BE2C (cell line): ENCODE measurements around the gene PDE6A.

Experiments used
- DNase-seq: peaks from one replicate; pipeline ENCODE4 v3.0.0-alpha.2; 2020
- H3K27me3 ChIP-seq: fragments of 250-450 bp; sonication (Bioruptor Pico); 2 replicates; pipeline ENCODE4 v1.5.1; 2020; ENCODE audit warnings: mild to moderate bottlenecking
- H3K36me3 ChIP-seq: fragments of 250-450 bp; sonication (Bioruptor Pico); 2 replicates; pipeline ENCODE4 v1.5.1; 2020; ENCODE audit warnings: mild to moderate bottlenecking
- H3K4me1 ChIP-seq: fragments of 250-450 bp; sonication (Bioruptor Pico); 2 replicates; pipeline ENCODE4 v1.5.1; 2020
- H3K4me3 ChIP-seq: 2 replicates; pipeline ENCODE4 v1.5.1; 2011; ENCODE audit warnings: low read depth, low read length
- H3K9me3 ChIP-seq: fragments of 250-450 bp; sonication (Bioruptor Pico); 2 replicates; pipeline ENCODE4 v1.5.1; 2020
- TF ChIP-seq, protein P1 (sequence below): IDR thresholded peaks from 2 replicates; pipeline ENCODE4 v1.5.1; 2012; ENCODE audit warnings: mild to moderate bottlenecking, low read depth, low read length

Gene PDE6A

DNA sequence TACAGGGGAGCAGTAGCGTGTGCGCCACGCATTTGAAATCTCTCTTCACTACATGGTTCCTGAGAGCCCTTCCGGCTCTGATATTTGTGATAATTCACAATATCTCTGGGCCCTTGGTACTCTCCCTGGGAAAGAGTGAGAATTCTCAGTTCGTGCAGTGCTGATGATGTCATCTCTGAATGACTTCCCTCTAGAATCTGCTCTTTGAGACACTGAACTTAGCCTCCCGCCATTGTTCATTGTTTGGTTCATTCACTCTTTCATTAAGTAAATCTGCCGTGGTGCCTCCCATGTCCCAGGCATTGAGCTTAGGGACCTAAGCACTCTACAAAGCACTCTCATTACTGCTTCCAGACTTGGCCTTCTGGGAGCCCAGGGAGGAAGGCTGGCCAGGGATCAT is 120.5 kb downstream of the PDE6A start:
- Histone ChIP-seq H3K4me1 (peaks cover 4% of the 10 kb centered on the region; the same call in 1 of the 2 replicates), H3K27me3 (no peaks in the 10 kb centered on the region), H3K4me3 (no peak overlapping the region), H3K36me3 (peaks cover 12% of the 10 kb centered on the region), H3K9me3 (no peaks in the 10 kb centered on the region)
- no peak for DNase-seq
- TF ChIP-seq, protein P1, sequence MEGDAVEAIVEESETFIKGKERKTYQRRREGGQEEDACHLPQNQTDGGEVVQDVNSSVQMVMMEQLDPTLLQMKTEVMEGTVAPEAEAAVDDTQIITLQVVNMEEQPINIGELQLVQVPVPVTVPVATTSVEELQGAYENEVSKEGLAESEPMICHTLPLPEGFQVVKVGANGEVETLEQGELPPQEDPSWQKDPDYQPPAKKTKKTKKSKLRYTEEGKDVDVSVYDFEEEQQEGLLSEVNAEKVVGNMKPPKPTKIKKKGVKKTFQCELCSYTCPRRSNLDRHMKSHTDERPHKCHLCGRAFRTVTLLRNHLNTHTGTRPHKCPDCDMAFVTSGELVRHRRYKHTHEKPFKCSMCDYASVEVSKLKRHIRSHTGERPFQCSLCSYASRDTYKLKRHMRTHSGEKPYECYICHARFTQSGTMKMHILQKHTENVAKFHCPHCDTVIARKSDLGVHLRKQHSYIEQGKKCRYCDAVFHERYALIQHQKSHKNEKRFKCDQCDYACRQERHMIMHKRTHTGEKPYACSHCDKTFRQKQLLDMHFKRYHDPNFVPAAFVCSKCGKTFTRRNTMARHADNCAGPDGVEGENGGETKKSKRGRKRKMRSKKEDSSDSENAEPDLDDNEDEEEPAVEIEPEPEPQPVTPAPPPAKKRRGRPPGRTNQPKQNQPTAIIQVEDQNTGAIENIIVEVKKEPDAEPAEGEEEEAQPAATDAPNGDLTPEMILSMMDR = no peak

DNA sequence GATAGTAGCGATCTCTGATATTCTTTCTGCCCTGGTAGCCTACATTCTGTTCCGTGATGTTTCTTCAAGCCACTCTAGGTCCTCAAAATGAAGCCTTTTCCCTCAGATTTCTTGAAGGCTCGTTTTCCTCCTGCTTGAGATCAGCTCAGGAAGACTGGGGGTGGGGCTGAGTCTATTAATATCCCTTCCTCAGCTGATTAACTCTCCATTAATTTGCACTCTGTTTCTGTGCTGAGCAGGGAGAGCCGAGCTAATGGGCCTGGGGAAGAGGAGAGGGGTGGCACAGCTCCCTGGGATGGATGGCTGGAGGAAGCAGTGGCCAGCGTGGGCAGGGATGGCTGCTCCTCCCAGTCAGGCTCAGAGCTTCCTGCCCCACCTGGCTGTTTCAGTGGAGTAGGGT is 121.2 kb downstream of the PDE6A start:
- H3K4me3 ChIP-seq = no peak overlapping the region
- no peaks in the 10 kb centered on the region for H3K9me3 ChIP-seq
- DNase-seq = no peak
- no peaks in the 10 kb centered on the region for H3K27me3 ChIP-seq
- H3K4me1 ChIP-seq = peaks cover 4% of the 10 kb centered on the region; the same call in 1 of the 2 replicates
- TF ChIP-seq, protein P1 = no peak
- H3K36me3 ChIP-seq = peaks cover 12% of the 10 kb centered on the region

DNA sequence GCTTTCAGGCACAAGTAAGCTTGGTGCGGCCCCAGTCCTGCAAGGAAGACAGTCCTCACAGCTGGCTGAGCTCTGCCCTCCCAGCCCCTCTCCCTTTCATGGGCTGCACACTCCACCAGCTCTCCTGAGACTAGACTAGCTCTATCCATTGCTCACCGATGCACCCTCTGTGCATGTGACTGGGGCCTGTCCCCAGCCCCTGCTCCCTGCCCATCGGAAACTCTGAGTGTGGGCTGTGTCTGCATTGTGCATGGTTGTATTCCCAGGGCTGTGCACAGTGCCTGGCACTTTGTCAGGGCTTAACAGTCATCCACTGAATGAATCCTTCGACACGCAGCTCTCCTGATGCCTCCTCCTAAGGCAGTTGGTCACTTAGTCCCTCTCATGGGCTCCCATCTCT is 122.3 kb downstream of the PDE6A start:
- no peak overlapping the region for H3K4me3 ChIP-seq
- peaks cover 12% of the 10 kb centered on the region for H3K36me3 ChIP-seq
- no peaks in the 10 kb centered on the region for H3K27me3 ChIP-seq
- DNase-seq = no peak
- TF ChIP-seq, protein P1 = no peak
- no peaks in the 10 kb centered on the region for H3K9me3 ChIP-seq
- peaks cover 2% of the 10 kb centered on the region; the same call in 1 of the 2 replicates for H3K4me1 ChIP-seq

DNA sequence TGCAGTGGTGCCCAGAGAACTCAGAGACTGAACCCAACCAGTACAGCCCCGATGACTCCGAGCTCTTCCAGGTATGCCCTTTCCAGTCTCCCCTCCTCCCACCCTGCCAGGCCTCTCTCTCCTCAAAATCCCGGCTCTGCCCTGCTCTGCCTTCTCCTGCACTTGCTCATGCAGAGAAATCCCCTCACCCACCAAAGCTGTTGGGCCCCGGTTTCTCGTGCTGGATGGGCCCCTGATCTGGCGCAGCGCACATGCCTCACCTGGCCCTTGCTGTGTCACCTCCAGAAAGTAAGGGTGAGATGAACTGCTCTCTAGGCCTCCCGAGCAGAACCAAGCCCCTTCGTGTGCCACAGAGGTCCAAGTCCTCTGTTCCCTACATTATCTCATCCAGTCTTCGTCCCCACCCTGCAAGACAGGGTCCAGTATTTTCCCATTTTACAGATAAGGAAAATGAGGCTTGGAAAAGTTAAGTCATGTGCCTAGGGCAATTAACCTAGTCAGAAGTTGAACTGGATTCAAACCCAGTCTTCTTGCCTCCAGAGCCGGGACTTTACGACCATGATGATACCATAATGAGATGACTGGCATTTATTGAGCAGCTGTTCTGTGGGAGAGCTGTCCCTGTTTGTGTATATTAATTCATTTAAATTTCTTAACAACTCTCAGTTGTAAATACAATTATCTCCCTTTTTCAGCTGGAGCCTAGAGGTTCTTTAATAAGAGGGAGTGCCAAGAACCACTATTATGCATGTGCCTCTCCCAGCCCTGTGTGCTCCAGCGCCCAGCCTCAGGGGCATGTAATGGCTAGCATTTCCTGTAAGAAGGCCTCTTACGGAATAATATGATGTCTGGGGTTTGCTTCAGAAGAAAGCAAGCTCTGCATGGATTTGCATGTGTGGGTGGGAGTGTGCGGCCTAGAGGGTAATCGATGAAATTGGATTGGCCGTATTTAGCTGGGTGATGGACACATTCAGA is 123.8 kb downstream of the PDE6A start:
- no peaks in the 10 kb centered on the region for H3K9me3 ChIP-seq
- no peak overlapping the region for H3K4me3 ChIP-seq
- DNase-seq = no peak
- TF ChIP-seq, protein P1 = no peak
- no peaks in the 10 kb centered on the region for H3K27me3 ChIP-seq
- H3K36me3 ChIP-seq = peaks cover 9% of the 10 kb centered on the region
- H3K4me1 ChIP-seq = no peaks in the 10 kb centered on the region

DNA sequence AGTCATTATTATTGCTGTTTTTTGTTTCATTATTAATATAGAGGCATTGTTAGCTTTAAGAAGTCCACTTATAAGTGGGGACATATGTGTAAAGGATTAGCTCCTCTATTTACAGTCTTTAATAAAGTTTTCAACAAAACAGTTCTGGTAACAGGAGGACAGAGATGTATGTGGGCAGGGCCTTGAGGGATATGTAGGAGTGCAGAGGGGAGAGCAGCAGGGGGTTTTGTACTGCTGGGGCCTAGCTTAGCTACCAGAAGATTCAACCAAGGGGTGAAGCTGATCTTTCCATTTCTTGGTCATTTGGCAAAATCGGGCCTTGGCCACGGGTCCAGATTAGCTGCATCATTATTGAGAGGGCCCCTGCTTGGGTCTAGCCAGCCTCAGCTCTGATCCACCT is 124.6 kb downstream of the PDE6A start:
- Histone ChIP-seq H3K9me3 (no peaks in the 10 kb centered on the region), H3K4me1 (no peaks in the 10 kb centered on the region), H3K36me3 (peaks cover 9% of the 10 kb centered on the region), H3K4me3 (no peak overlapping the region), H3K27me3 (no peaks in the 10 kb centered on the region)
- TF ChIP-seq, protein P1 = no peak
- no peak for DNase-seq

DNA sequence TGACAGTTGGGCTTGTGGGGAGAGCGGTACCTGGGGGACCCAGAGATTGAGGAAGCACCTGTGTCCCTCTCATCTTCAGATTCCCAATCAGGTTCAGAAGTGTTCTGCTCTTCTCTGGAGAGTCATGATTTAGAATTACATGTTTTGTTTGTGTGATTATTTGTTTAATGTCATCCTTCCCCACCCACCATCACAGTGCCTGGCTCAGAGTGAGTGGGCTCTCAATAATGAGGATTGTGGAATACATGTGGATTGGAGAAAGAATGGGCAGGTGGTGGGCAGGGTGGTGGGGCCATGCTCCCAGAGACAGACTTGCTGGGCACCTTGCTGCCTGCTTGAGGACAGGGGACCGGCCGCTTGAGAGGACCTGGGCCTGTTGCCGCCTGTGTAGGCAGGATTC is 126.5 kb downstream of the PDE6A start:
- no peak for DNase-seq
- no peaks in the 10 kb centered on the region for H3K27me3 ChIP-seq
- H3K4me3 ChIP-seq = no peak overlapping the region
- H3K36me3 ChIP-seq = peaks cover 9% of the 10 kb centered on the region
- H3K4me1 ChIP-seq = no peaks in the 10 kb centered on the region
- TF ChIP-seq, protein P1 = no peak
- H3K9me3 ChIP-seq = no peaks in the 10 kb centered on the region
